KMS-11 (cell line): ENCODE data around the gene FRMPD4.

ENCODE experiments used
- H2AFZ ChIP-seq: fragments of 200-600 bp; sonication (generic); 2 replicates; pipeline ENCODE4 v1.6.1; 2016; ENCODE audit warnings: antibody characterized with exemption, mixed run types, low read depth
- H3K27ac ChIP-seq: fragments of 200-600 bp; sonication (generic); 2 replicates; pipeline ENCODE4 v1.6.1; 2016; ENCODE audit warnings: mild to moderate bottlenecking, mixed run types
- H3K27me3 ChIP-seq: fragments of 200-600 bp; sonication (generic); 2 replicates; pipeline ENCODE4 v1.6.1; 2017; ENCODE audit warnings: mild to moderate bottlenecking, low read depth, mixed run types, moderate library complexity; ENCODE audit not compliant: insufficient read depth
- H3K36me3 ChIP-seq: fragments of 200-600 bp; sonication (generic); 2 replicates; pipeline ENCODE4 v1.6.1; 2017; ENCODE audit warnings: mild to moderate bottlenecking, mixed run types; ENCODE audit not compliant: insufficient read depth
- H3K4me1 ChIP-seq: fragments of 200-600 bp; sonication (generic); 2 replicates; pipeline ENCODE4 v1.6.1; 2016; ENCODE audit warnings: mild to moderate bottlenecking, low read depth, mixed run types; ENCODE audit not compliant: poor library complexity, severe bottlenecking
- H3K4me2 ChIP-seq: fragments of 200-600 bp; sonication (generic); 2 replicates; pipeline ENCODE4 v1.7.0; 2016; ENCODE audit warnings: mild to moderate bottlenecking, mixed run types
- H3K4me3 ChIP-seq: fragments of 200-600 bp; sonication (generic); IDR thresholded peaks from 2 replicates; pipeline ENCODE4 v1.6.1; 2017; ENCODE audit warnings: low read depth, low read length, mixed read lengths; ENCODE audit not compliant: insufficient read depth
- H3K79me2 ChIP-seq: fragments of 200-600 bp; sonication (generic); 2 replicates; pipeline ENCODE4 v1.6.1; 2016; ENCODE audit warnings: low read depth, mixed run types; ENCODE audit not compliant: insufficient read depth
- H3K9ac ChIP-seq: fragments of 200-600 bp; sonication (generic); 2 replicates; pipeline ENCODE4 v1.6.1; 2016; ENCODE audit warnings: mild to moderate bottlenecking, mixed run types
- H4K20me1 ChIP-seq: fragments of 200-600 bp; sonication (generic); 2 replicates; pipeline ENCODE4 v1.6.1; 2016; ENCODE audit warnings: mild to moderate bottlenecking, mixed run types; ENCODE audit not compliant: insufficient read depth
- TF ChIP-seq, protein P1 (sequence below): fragments of 200-600 bp; sonication (generic); conservative IDR thresholded peaks from 2 replicates; pipeline ENCODE4 v1.6.1; 2017; ENCODE audit warnings: low read depth, mild to moderate bottlenecking, antibody characterized with exemption, low read length, moderate library complexity, mixed read lengths

The FRMPD4 gene

DNA sequence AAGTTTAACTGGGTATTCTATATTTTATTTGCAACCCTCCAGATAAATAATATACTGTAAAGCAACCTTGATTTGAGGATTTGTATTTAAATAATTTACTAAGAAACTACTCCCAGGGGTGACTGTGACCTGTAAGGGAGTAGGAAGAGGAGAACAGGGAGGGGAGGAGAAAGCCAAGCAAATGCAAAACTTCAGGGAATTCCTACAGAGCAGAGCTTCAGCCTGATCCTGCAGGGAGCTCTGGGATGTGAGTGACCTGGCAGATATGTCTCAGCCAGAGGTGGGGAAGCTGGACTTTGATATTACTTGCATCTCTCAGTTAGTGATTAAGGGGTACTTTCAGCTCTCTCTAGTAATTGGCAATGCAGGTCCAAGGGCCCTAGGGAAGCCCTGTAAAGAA lies 302.0 kb downstream of the FRMPD4 start:
- H3K4me1 ChIP-seq = no peaks in the 10 kb centered on the region
- H3K27ac ChIP-seq = no peak overlapping the region
- no peaks in the 10 kb centered on the region for H4K20me1 ChIP-seq
- no peak overlapping the region for H3K4me3 ChIP-seq
- H3K36me3 ChIP-seq = no peaks in the 10 kb centered on the region
- H2AFZ ChIP-seq = no peak overlapping the region
- no peak overlapping the region for H3K9ac ChIP-seq
- TF ChIP-seq, protein P1, sequence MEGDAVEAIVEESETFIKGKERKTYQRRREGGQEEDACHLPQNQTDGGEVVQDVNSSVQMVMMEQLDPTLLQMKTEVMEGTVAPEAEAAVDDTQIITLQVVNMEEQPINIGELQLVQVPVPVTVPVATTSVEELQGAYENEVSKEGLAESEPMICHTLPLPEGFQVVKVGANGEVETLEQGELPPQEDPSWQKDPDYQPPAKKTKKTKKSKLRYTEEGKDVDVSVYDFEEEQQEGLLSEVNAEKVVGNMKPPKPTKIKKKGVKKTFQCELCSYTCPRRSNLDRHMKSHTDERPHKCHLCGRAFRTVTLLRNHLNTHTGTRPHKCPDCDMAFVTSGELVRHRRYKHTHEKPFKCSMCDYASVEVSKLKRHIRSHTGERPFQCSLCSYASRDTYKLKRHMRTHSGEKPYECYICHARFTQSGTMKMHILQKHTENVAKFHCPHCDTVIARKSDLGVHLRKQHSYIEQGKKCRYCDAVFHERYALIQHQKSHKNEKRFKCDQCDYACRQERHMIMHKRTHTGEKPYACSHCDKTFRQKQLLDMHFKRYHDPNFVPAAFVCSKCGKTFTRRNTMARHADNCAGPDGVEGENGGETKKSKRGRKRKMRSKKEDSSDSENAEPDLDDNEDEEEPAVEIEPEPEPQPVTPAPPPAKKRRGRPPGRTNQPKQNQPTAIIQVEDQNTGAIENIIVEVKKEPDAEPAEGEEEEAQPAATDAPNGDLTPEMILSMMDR = no peak
- H3K4me2 ChIP-seq = no peak overlapping the region
- H3K79me2 ChIP-seq = no peaks in the 10 kb centered on the region
- H3K27me3 ChIP-seq = no peaks in the 10 kb centered on the region

DNA sequence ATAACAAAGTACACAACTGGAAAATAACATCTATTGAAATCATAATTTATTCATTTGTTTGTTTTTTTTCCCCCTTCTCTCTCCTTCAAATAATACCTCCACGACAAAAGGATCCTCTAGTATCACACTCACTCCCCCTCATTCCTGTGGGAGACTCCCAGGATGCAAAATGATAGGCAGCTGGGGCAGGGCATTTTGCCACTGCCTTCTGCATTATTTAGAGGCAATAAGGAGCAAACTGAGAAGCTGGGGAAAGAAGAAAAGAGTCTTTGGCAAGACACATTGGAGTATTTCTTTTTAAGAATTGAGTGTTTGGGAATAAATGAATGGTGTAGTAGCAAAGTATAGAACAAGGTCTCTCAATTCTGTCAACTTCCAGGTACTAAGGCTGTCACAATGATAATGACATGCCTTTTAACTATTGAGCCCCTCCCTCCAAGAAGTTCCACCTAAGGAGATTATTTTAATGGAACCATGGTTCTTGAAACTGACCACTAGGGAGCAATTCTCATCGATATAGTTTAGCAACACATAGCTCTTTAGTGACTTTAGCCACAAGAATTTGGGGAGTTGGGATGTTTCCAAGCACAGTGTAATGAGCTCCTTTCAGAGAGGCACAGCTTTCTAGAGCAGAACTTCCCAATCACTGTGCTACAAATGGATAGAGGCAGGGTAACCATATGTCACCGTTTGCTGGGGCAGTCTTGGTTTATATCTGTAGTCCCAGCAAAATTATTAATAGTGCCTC lies 303.3 kb downstream of the FRMPD4 start:
- Histone ChIP-seq H4K20me1 (no peaks in the 10 kb centered on the region), H3K4me3 (no peak overlapping the region), H3K27ac (no peak overlapping the region), H3K9ac (no peak overlapping the region), H3K27me3 (no peaks in the 10 kb centered on the region), H3K79me2 (no peaks in the 10 kb centered on the region), H3K36me3 (no peaks in the 10 kb centered on the region), H3K4me1 (no peaks in the 10 kb centered on the region), H2AFZ (no peak overlapping the region), H3K4me2 (no peak overlapping the region)
- TF ChIP-seq, protein P1 = no peak

DNA sequence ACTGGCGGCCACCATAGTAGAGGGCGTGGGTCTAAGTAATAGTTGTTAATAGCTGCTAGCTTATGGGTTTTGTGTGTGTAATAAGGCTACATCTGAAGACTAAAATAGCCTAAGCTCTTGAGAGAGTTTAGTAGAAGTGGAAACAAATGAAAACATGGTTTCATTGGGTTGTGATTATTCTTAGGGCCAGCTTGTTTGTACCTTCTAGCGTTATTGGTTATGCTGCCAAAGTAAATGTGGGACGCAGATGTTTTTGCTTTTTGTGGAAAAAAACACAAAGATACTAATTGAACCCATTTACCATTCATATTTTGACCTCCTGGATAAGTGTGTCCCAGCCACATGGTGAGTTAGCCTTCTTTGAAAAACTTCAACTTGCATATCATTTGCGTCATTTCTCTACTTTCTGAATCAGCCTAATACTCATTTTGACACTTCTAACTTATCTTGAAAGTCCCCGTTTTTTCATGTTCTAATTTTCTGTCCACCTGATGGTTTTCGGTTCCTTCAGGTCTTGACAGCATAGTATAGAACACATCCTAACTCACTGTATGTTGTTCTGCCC lies 305.3 kb downstream of the FRMPD4 start:
- TF ChIP-seq, protein P1 = no peak
- no peak overlapping the region for H3K27ac ChIP-seq

DNA sequence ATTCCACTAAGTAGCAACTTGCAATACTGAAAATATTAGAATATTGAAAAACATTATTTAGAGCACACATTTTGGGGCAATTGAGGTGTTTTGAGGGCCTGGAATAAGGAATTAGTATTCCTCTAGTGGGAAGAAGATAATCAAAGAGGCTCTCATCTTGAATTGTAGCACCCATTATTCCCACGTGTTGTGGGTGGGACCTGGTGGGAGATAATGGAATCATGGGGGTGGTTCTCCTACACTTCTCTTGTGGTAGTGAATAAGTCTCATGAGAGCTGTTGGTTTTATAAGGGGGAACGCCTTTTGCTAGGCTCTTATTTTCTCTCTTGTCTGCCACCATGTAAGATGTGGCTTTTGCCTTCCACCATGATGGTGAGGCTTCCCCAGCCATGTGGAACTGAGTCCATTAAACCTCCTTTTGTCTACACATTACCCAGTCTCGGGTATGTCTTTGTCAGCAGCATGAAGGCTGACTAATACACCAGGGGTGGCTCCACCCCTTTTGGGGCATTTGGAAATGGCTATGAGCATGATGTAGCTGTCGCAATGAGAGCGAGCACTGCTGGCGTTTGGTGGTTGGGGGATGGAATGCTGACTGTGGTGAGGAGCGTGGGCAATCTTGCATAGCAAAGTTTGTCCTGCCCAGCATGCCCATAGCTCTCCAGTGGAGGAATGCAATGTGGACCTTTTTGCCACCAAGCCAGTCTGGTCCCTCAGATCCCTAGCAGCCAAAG lies 308.2 kb downstream of the FRMPD4 start:
- Histone ChIP-seq H3K4me3 (no peak overlapping the region), H3K27ac (no peak overlapping the region), H4K20me1 (no peaks in the 10 kb centered on the region), H3K79me2 (no peaks in the 10 kb centered on the region), H3K4me1 (no peaks in the 10 kb centered on the region), H3K9ac (no peak overlapping the region), H3K4me2 (no peak overlapping the region), H3K27me3 (no peaks in the 10 kb centered on the region), H3K36me3 (no peaks in the 10 kb centered on the region), H2AFZ (no peak overlapping the region)
- TF ChIP-seq, protein P1 = no peak

More for the DNA sequence above, 305.3 kb downstream of the FRMPD4 start:
- Histone ChIP-seq H3K9ac (no peak overlapping the region), H3K4me3 (no peak overlapping the region), H3K27me3 (no peaks in the 10 kb centered on the region), H3K4me1 (no peaks in the 10 kb centered on the region), H3K4me2 (no peak overlapping the region), H4K20me1 (no peaks in the 10 kb centered on the region), H3K79me2 (no peaks in the 10 kb centered on the region), H2AFZ (no peak overlapping the region), H3K36me3 (no peaks in the 10 kb centered on the region)
